Naive thymus-derived CD4-positive, alpha-beta T cell (primary cell): ENCODE measurements around the gene UBALD2. TPM values are rescaled to one million over a fixed set of nuclear protein-coding genes. Genes with fewer than 3 reads are reported as not detected.

Source experiments
- ATAC-seq: fragments of 150-1000 bp; cut with Tn5 transposase; 2 replicates; pipeline ENCODE4 v1.10.0; 2021; ENCODE audit warnings: mild to moderate bottlenecking, moderate library complexity
- CTCF ChIA-PET: fragments of 350-600 bp; sonication (Branson Sonifier 250); formaldehyde crosslinking; loops from one replicate; lab custom pipeline; 2021; ENCODE audit warnings: antibody characterized with exemption; lab: Charles Lee
- POLR2A ChIA-PET: fragments of 350-600 bp; sonication (Branson Sonifier 250); formaldehyde crosslinking; loops from one replicate; lab custom pipeline; 2021; ENCODE audit warnings: antibody characterized with exemption, inconsistent platforms; lab: Charles Lee
- DNase-seq, 9 donors: peaks; one replicate each; pipeline versions ENCODE4 v3.0.0 to v3.0.0-alpha.2; 2020 to 2022; ENCODE audit warnings: mixed read lengths in 1 of 9
- H3K27ac ChIP-seq: one replicate; pipeline ENCODE4 v1.7.0; 2013; ENCODE audit warnings: mild to moderate bottlenecking, low read depth, low read length, moderate library complexity
- H3K27me3 ChIP-seq, 2 donors: one replicate each; pipeline ENCODE4 v1.7.0; 2013; ENCODE audit warnings: low read length in 2 of 2, mild to moderate bottlenecking in 2 of 2, moderate library complexity in 2 of 2; ENCODE audit not compliant: control insufficient read depth in 2 of 2, insufficient read depth in 2 of 2
- H3K36me3 ChIP-seq, 3 experiments: 1 replicate in 2 of 3; 2 replicates in 1 of 3; pipeline ENCODE4 v1.7.0; 2013; ENCODE audit warnings: low read length in 3 of 3, mild to moderate bottlenecking in 3 of 3, moderate library complexity in 1 of 3; ENCODE audit not compliant: insufficient read depth in 3 of 3, control insufficient read depth in 2 of 3
- H3K4me1 ChIP-seq, 2 donors: one replicate each; pipeline ENCODE4 v1.7.0; 2013; ENCODE audit warnings: low read length in 2 of 2, mild to moderate bottlenecking in 2 of 2, moderate library complexity in 1 of 2; ENCODE audit not compliant: control insufficient read depth in 2 of 2, insufficient read depth in 2 of 2
- H3K4me3 ChIP-seq: 2 replicates; pipeline ENCODE4 v1.7.0; 2013; ENCODE audit warnings: mild to moderate bottlenecking, low read length
- H3K9me3 ChIP-seq, 3 experiments: 1 replicate in 2 of 3; 2 replicates in 1 of 3; pipeline ENCODE4 v1.7.0; 2013; ENCODE audit warnings: low read length in 3 of 3; ENCODE audit not compliant: control insufficient read depth in 2 of 3
- H3K27ac Mint-ChIP-seq, 9 donors: one replicate each; pipeline ENCODE4 v1.8.0; 2020 to 2022; ENCODE audit warnings: mixed read lengths in 9 of 9, mild to moderate bottlenecking in 8 of 9, moderate library complexity in 5 of 9, inconsistent platforms in 2 of 9
- H3K27me3 Mint-ChIP-seq, 5 donors: one replicate each; pipeline ENCODE4 v1.8.0; 2021 to 2022; ENCODE audit warnings: mixed read lengths in 5 of 5, mild to moderate bottlenecking in 1 of 5
- H3K36me3 Mint-ChIP-seq, 5 donors: one replicate each; pipeline ENCODE4 v1.8.0; 2020 to 2022; ENCODE audit warnings: mixed read lengths in 5 of 5, mild to moderate bottlenecking in 3 of 5, inconsistent platforms in 1 of 5
- H3K4me1 Mint-ChIP-seq, 7 donors: one replicate each; pipeline ENCODE4 v1.8.0; 2020 to 2022; ENCODE audit warnings: mixed read lengths in 7 of 7, mild to moderate bottlenecking in 3 of 7, inconsistent platforms in 1 of 7
- H3K4me3 Mint-ChIP-seq, 10 donors: one replicate each; pipeline ENCODE4 v1.8.0; 2020 to 2022; ENCODE audit warnings: mild to moderate bottlenecking in 10 of 10, mixed read lengths in 10 of 10, moderate library complexity in 6 of 10, inconsistent platforms in 2 of 10
- H3K9me3 Mint-ChIP-seq, 11 donors: one replicate each; pipeline ENCODE4 v1.8.0; 2020 to 2022; ENCODE audit warnings: mixed read lengths in 11 of 11, mild to moderate bottlenecking in 4 of 11, inconsistent platforms in 1 of 11, moderate library complexity in 1 of 11
- intact Hi-C, 2 donors: fragments of 100-400 bp; cut with micrococcal nuclease; formaldehyde crosslinking; loops; one replicate each; pipeline ENCODE4 v1.15.1; 2023
- polyA plus RNA-seq, 2 donors: library from polyadenylated mRNA; unstranded; fragments of 300-500 nt; fragmentation: Illumina TruSeq; gene quantifications; one replicate each; pipeline ENCODE4 v1.2.3, GENCODE V29; 2021
- total RNA-seq, 6 experiments: library from RNA in 5 of 6; stranded (reverse) in 5 of 6; gene quantifications; 1 replicate in 5 of 6; 2 replicates in 1 of 6; pipeline ENCODE4 v1.2.3 and lab custom pipeline; 2021 to 2026

Gene UBALD2
- total and polyA plus RNA-seq, 7 experiments from 2014 or later: 6.9 to 263 (median 132) TPM

- Mint-ChIP-seq H3K36me3 (peaks cover 0 to 43% (median 3%) of the 10 kb centered on the region in 5 donors), H3K27me3 (no peaks in the 10 kb centered on the region), H3K4me3 (no peak overlapping the region), H3K9me3 (no peaks in the 10 kb centered on the region), H3K27ac (peak overlapping the region in 3 of 9 donors; percentile 2 to 76 (median 49)), H3K4me1 (peaks cover 0 to 9% (median 7%) of the 10 kb centered on the region in 7 donors)
- no peak for DNase-seq
- Histone ChIP-seq H3K27me3 (no peaks in the 10 kb centered on the region), H3K36me3 (peaks cover 6 to 33% (median 12%) of the 10 kb centered on the region in 3 experiments), H3K9me3 (no peaks in the 10 kb centered on the region), H3K27ac (no peak overlapping the region), H3K4me1 (no peaks in the 10 kb centered on the region), H3K4me3 (no peak overlapping the region)
- POLR2A ChIA-PET: no interaction called here
- CTCF ChIA-PET: interaction anchor here (1.8 kb wide), 1 partner anchor 12 kb away, joined by 4 read pairs; no protein-coding TSS in a partner anchor
- intact Hi-C loops: no loop called here
- ATAC-seq: no peak
These were observed 49.5 kb downstream of the UBALD2 start for GRCh38 chr17:76314392-76315227.

GRCh38 chr17:76317535-76317934, 52.4 kb downstream of the UBALD2 start:
- ChIA-PET CTCF (no interaction called here), POLR2A (no interaction called here)
- H3K9me3 ChIP-seq: no peaks in the 10 kb centered on the region
- no peaks in the 10 kb centered on the region for H3K27me3 Mint-ChIP-seq
- no peak for ATAC-seq
- H3K27ac Mint-ChIP-seq: peak overlapping the region in 1 of 9 donors; percentile 22
- peaks cover 0 to 3% (median 0%) of the 10 kb centered on the region in 11 donors for H3K9me3 Mint-ChIP-seq
- H3K4me1 ChIP-seq: no peaks in the 10 kb centered on the region
- H3K4me1 Mint-ChIP-seq: peaks cover 0 to 9% (median 7%) of the 10 kb centered on the region in 7 donors
- DNase-seq: no peak
- no peak overlapping the region for H3K4me3 ChIP-seq
- no peak overlapping the region for H3K27ac ChIP-seq
- H3K36me3 Mint-ChIP-seq: peaks cover 0 to 41% (median 4%) of the 10 kb centered on the region in 5 donors
- intact Hi-C loops: no loop called here
- no peak overlapping the region for H3K4me3 Mint-ChIP-seq
- no peaks in the 10 kb centered on the region for H3K27me3 ChIP-seq
- peaks cover 3 to 19% (median 5%) of the 10 kb centered on the region in 3 experiments for H3K36me3 ChIP-seq

- Mint-ChIP-seq H3K4me3 (no peak overlapping the region), H3K27me3 (no peaks in the 10 kb centered on the region), H3K4me1 (peaks cover 0 to 9% (median 8%) of the 10 kb centered on the region in 7 donors), H3K36me3 (peaks cover 0 to 36% (median 7%) of the 10 kb centered on the region in 5 donors), H3K9me3 (peaks cover 0 to 3% (median 0%) of the 10 kb centered on the region in 11 donors), H3K27ac (no peak overlapping the region)
- no peak for DNase-seq
- Histone ChIP-seq H3K4me1 (no peaks in the 10 kb centered on the region), H3K4me3 (no peak overlapping the region), H3K27me3 (no peaks in the 10 kb centered on the region), H3K27ac (no peak overlapping the region), H3K9me3 (no peaks in the 10 kb centered on the region), H3K36me3 (peaks cover 0 to 16% (median 0%) of the 10 kb centered on the region in 3 experiments)
- POLR2A ChIA-PET: no interaction called here
- ATAC-seq: no peak
- CTCF ChIA-PET: no interaction called here
- intact Hi-C loops: no loop called here
These were observed 53.4 kb downstream of the UBALD2 start for GRCh38 chr17:76318586-76318985.

Other genes starting within 250 kb of the UBALD2 start
- gene EVPL, start 238.0 kb upstream of the UBALD2 start, total RNA-seq: 1 to 10 TPM in 2 of 5 experiments, under 1 TPM in 3; 0.07 to 2.7 (median 0.39) TPM
- under 1 TPM in 1 of 2 donors, not detected in 1; 0.08 TPM for gene EVPL, start 238.0 kb upstream of the UBALD2 start, polyA plus RNA-seq
- gene SRP68, start 192.8 kb upstream of the UBALD2 start, total RNA-seq: 100 to 1,000 TPM in 1 of 5 experiments, 10 to 100 TPM in 4; 70.8 to 105 (median 91.9) TPM
- 10 to 100 TPM; 69.6 to 94.0 TPM for gene SRP68, start 192.8 kb upstream of the UBALD2 start, polyA plus RNA-seq
- 1 to 10 TPM in 2 of 5 experiments, not detected in 3; 1.0 to 1.2 TPM for gene GALR2, start 190.6 kb upstream of the UBALD2 start, total RNA-seq
- gene GALR2, start 190.6 kb upstream of the UBALD2 start, polyA plus RNA-seq: under 1 TPM in 1 of 2 donors, not detected in 1; 0.13 TPM
- gene ZACN, start 186.2 kb upstream of the UBALD2 start, total RNA-seq: 1 to 10 TPM in 1 of 5 experiments, under 1 TPM in 3, not detected in 1; 0.24 to 1.1 (median 0.28) TPM
- gene ZACN, start 186.2 kb upstream of the UBALD2 start, polyA plus RNA-seq: 1 to 10 TPM; 2.3 to 4.6 TPM
- 100 to 1,000 TPM; 112 to 204 (median 160) TPM for gene EXOC7, start 161.6 kb upstream of the UBALD2 start, total RNA-seq
- 10 to 100 TPM; 46.6 to 73.3 TPM for gene EXOC7, start 161.6 kb upstream of the UBALD2 start, polyA plus RNA-seq
- gene FOXJ1, start 124.1 kb upstream of the UBALD2 start, total RNA-seq: 1 to 10 TPM in 4 of 5 experiments, under 1 TPM in 1; 0.29 to 2.2 (median 1.4) TPM
- 1 to 10 TPM in 1 of 2 donors, under 1 TPM in 1; 0.27 to 1.0 TPM for gene FOXJ1, start 124.1 kb upstream of the UBALD2 start, polyA plus RNA-seq
- gene RNF157, start 24.9 kb upstream of the UBALD2 start, total RNA-seq: 10 to 100 TPM; 49.2 to 96.3 (median 50.8) TPM
- 10 to 100 TPM; 10.4 to 17.3 TPM for gene RNF157, start 24.9 kb upstream of the UBALD2 start, polyA plus RNA-seq
- gene QRICH2, start 42.9 kb downstream of the UBALD2 start, total RNA-seq: 1 to 10 TPM; 2.1 to 6.8 (median 4.0) TPM
- gene QRICH2, start 42.9 kb downstream of the UBALD2 start, polyA plus RNA-seq: under 1 TPM; 0.09 to 0.71 TPM
- gene PRPSAP1, start 88.6 kb downstream of the UBALD2 start, total RNA-seq: 10 to 100 TPM; 19.6 to 55.9 (median 45.8) TPM
- gene PRPSAP1, start 88.6 kb downstream of the UBALD2 start, polyA plus RNA-seq: 10 to 100 TPM; 53.3 to 59.1 TPM
- 10 to 100 TPM in 1 of 5 experiments, 1 to 10 TPM in 2, under 1 TPM in 2; 0.43 to 14.1 (median 1.9) TPM for gene SPHK1, start 119.3 kb downstream of the UBALD2 start, total RNA-seq
- gene SPHK1, start 119.3 kb downstream of the UBALD2 start, polyA plus RNA-seq: under 1 TPM; 0.45 to 0.46 TPM
- gene UBE2O, start 187.8 kb downstream of the UBALD2 start, total RNA-seq: 10 to 100 TPM; 32.6 to 50.8 (median 41.6) TPM
- 10 to 100 TPM in 1 of 2 donors, 1 to 10 TPM in 1; 8.7 to 15.4 TPM for gene UBE2O, start 187.8 kb downstream of the UBALD2 start, polyA plus RNA-seq
- gene AANAT, start 202.3 kb downstream of the UBALD2 start, total RNA-seq: not detected
- gene AANAT, start 202.3 kb downstream of the UBALD2 start, polyA plus RNA-seq: not detected
- 100 to 1,000 TPM in 1 of 5 experiments, 10 to 100 TPM in 4; 31.1 to 119 (median 35.4) TPM for gene RHBDF2, start 236.1 kb downstream of the UBALD2 start, total RNA-seq
- 1 to 10 TPM; 2.9 to 7.5 TPM for gene RHBDF2, start 236.1 kb downstream of the UBALD2 start, polyA plus RNA-seq